Hepatocyte (in vitro differentiated cells): ENCODE results near the gene ABHD16A. TPM values are rescaled to one million over a fixed set of nuclear protein-coding genes. Genes with fewer than 3 reads are reported as not detected.

Source experiments
- DNase-seq: peaks from one replicate; pipeline ENCODE4 v3.0.0-alpha.2; 2016; ENCODE audit warnings: low spot score
- H2AFZ ChIP-seq: fragments of 200-600 bp; sonication (generic); 2 replicates; pipeline ENCODE4 v1.6.0; 2016; ENCODE audit warnings: antibody characterized with exemption, mild to moderate bottlenecking
- H3K27ac ChIP-seq: fragments of 200-600 bp; sonication (generic); 2 replicates; pipeline ENCODE4 v1.5.1; 2016; ENCODE audit warnings: mild to moderate bottlenecking
- H3K27me3 ChIP-seq: fragments of 200-600 bp; sonication (generic); 2 replicates; pipeline ENCODE4 v1.6.1; 2016
- H3K36me3 ChIP-seq: fragments of 200-600 bp; sonication (generic); replicated peaks from 2 replicates; pipeline ENCODE4 v1.5.1; 2016; ENCODE audit warnings: low read depth; ENCODE audit not compliant: insufficient read depth
- H3K4me1 ChIP-seq: fragments of 200-600 bp; sonication (generic); 2 replicates; pipeline ENCODE4 v1.5.1; 2016; ENCODE audit warnings: mild to moderate bottlenecking, moderate library complexity; ENCODE audit not compliant: insufficient read depth
- H3K4me2 ChIP-seq: fragments of 200-600 bp; sonication (generic); 2 replicates; pipeline ENCODE4 v1.6.0; 2016
- H3K4me3 ChIP-seq: fragments of 200-600 bp; sonication (generic); 2 replicates; pipeline ENCODE4 v1.5.1; 2016; ENCODE audit warnings: mild to moderate bottlenecking
- H3K79me2 ChIP-seq: fragments of 200-600 bp; sonication (generic); 2 replicates; pipeline ENCODE4 v1.6.0; 2017; ENCODE audit warnings: mild to moderate bottlenecking
- H3K9me2 ChIP-seq: fragments of 200-600 bp; sonication (generic); replicated peaks from 2 replicates; pipeline ENCODE4 v1.6.0; 2017; ENCODE audit warnings: mild to moderate bottlenecking; ENCODE audit not compliant: insufficient read depth
- H3K9me3 ChIP-seq: fragments of 200-600 bp; sonication (generic); 2 replicates; pipeline ENCODE4 v1.5.1; 2016; ENCODE audit warnings: low read depth, mild to moderate bottlenecking
- H4K20me1 ChIP-seq: fragments of 200-600 bp; sonication (generic); 2 replicates; pipeline ENCODE4 v1.6.0; 2016; ENCODE audit warnings: mild to moderate bottlenecking; ENCODE audit not compliant: insufficient read depth, poor library complexity, severe bottlenecking
- CTCF ChIP-seq: fragments of 200-600 bp; sonication (generic); IDR thresholded peaks from 2 replicates; pipeline ENCODE4 v1.5.1; 2016; ENCODE audit warnings: antibody characterized with exemption, mild to moderate bottlenecking; ENCODE audit not compliant: poor library complexity
- EZH2 ChIP-seq: fragments of 200-600 bp; sonication (generic); IDR thresholded peaks from 2 replicates; pipeline ENCODE4 v1.6.1; 2016; ENCODE audit warnings: antibody characterized with exemption, mild to moderate bottlenecking, borderline replicate concordance
- EZH2phosphoT487 ChIP-seq: fragments of 200-600 bp; sonication (generic); IDR thresholded peaks from one replicate; pipeline ENCODE4 v1.6.1; 2018; ENCODE audit warnings: antibody characterized with exemption, mild to moderate bottlenecking, low read depth, moderate library complexity; ENCODE audit not compliant: unreplicated experiment, severe bottlenecking
- WGBS: methylation state at CpG from one replicate; pipeline ENCODE4 v1.1.6; 2016; ENCODE audit warnings: low lambda C conversion rate; ENCODE audit errors: missing lambda C conversion rate; 5-methylcytosine and 5-hydroxymethylcytosine counted together
- polyA plus RNA-seq: library from polyadenylated mRNA; unstranded; fragments of >200 nt; fragmentation: Nextera tagmentation; extraction: Ambion mirVana; gene quantifications from 2 replicates; pipeline ENCODE4 v1.2.1, GENCODE V29; 2016
- total RNA-seq: library from RNA; depleted of rRNA; stranded (reverse); fragments of >200 nt; gene quantifications from 2 replicates; pipeline ENCODE4 v1.2.3, GENCODE V29; 2014

Gene ABHD16A
- total and polyA plus RNA-seq, 2 experiments from 2014 or later = 63.2 to 94.7 TPM

GRCh38 chr6:31721351-31722020 is 18.4 kb upstream of the ABHD16A start, which contains the start of gene LY6G6C:
Gene LY6G6C (minus strand): TSS chr6:31721746. CDS start chr6:31721679, 67 bp downstream.
- no peaks in the 10 kb centered on the region for H3K36me3 ChIP-seq
- DNase-seq = no peak
- H3K4me1 ChIP-seq = no peaks in the 10 kb centered on the region
- TF ChIP-seq CTCF (no peak), EZH2 (no peak), EZH2phosphoT487 (no peak)
- H3K27ac ChIP-seq = no peak within 1 kb of the TSS
- H3K9me3 ChIP-seq = no peaks in the 10 kb centered on the region
- no peaks in the 10 kb centered on the region for H3K79me2 ChIP-seq
- H3K9me2 ChIP-seq = no peaks in the 10 kb centered on the region
- no peak within 1 kb of the TSS for H3K4me2 ChIP-seq
- no peak within 1 kb of the TSS for H2AFZ ChIP-seq
- 89% methylated on average over 4 of the region's 4 CpGs for WGBS
- H4K20me1 ChIP-seq = no peaks in the 10 kb centered on the region
- no peak within 1 kb of the TSS for H3K4me3 ChIP-seq
- H3K27me3 ChIP-seq = no peaks in the 10 kb centered on the region

- no peaks in the 10 kb centered on the region for H3K27me3 ChIP-seq
- no peak overlapping the region for H3K4me2 ChIP-seq
- no peaks in the 10 kb centered on the region for H4K20me1 ChIP-seq
- no peaks in the 10 kb centered on the region for H3K9me2 ChIP-seq
- TF ChIP-seq EZH2phosphoT487 = no peak
- no peak for TF ChIP-seq EZH2
- no peak for TF ChIP-seq CTCF
- H3K36me3 ChIP-seq = no peaks in the 10 kb centered on the region
- no peak overlapping the region for H3K4me3 ChIP-seq
- H3K79me2 ChIP-seq = no peaks in the 10 kb centered on the region
- no peak for DNase-seq
- no peak overlapping the region for H2AFZ ChIP-seq
- H3K4me1 ChIP-seq = peaks cover 4% of the 10 kb centered on the region
- H3K27ac ChIP-seq = no peak overlapping the region
- no peaks in the 10 kb centered on the region for H3K9me3 ChIP-seq
- WGBS = 88% methylated on average over 5 of the region's 5 CpGs
Observed at GRCh38 chr6:31720196-31720770, 17.2 kb upstream of the ABHD16A start.

GRCh38 chr6:31719001-31719400 is 15.9 kb upstream of the ABHD16A start:
- Histone ChIP-seq H3K9me2 (no peaks in the 10 kb centered on the region), H4K20me1 (no peaks in the 10 kb centered on the region), H3K9me3 (no peaks in the 10 kb centered on the region), H3K27ac (no peak overlapping the region), H3K4me1 (peaks cover 17% of the 10 kb centered on the region), H2AFZ (no peak overlapping the region), H3K4me2 (no peak overlapping the region), H3K79me2 (no peaks in the 10 kb centered on the region), H3K4me3 (no peak overlapping the region), H3K36me3 (no peaks in the 10 kb centered on the region), H3K27me3 (no peaks in the 10 kb centered on the region)
- 84% methylated on average over 6 of the region's 6 CpGs for WGBS
- DNase-seq = no peak
- no peak for TF ChIP-seq EZH2
- no peak for TF ChIP-seq CTCF
- no peak for TF ChIP-seq EZH2phosphoT487
